Uterus (tissue), 2 donors: ENCODE results near the gene SDK2.

Source experiments
- POLR2A ChIP-seq, 2 donors: fragments of 450-650 bp; IDR thresholded peaks; one replicate each; pipeline ENCODE4 v1.6.1; 2016; ENCODE audit warnings: antibody characterized with exemption in 2 of 2, mild to moderate bottlenecking in 1 of 2, moderate library complexity in 1 of 2
- TF ChIP-seq, protein P1 (sequence below), 4 experiments: fragments of 200-600 bp in 2 of 4; fragments of 450-650 bp in 2 of 4; sonication (generic) in 2 of 4; IDR thresholded peaks; one replicate each; pipeline ENCODE4 v1.5.1; 2016 to 2019; ENCODE audit warnings: antibody characterized with exemption in 4 of 4, mild to moderate bottlenecking in 2 of 4, moderate library complexity in 1 of 4

DNA sequence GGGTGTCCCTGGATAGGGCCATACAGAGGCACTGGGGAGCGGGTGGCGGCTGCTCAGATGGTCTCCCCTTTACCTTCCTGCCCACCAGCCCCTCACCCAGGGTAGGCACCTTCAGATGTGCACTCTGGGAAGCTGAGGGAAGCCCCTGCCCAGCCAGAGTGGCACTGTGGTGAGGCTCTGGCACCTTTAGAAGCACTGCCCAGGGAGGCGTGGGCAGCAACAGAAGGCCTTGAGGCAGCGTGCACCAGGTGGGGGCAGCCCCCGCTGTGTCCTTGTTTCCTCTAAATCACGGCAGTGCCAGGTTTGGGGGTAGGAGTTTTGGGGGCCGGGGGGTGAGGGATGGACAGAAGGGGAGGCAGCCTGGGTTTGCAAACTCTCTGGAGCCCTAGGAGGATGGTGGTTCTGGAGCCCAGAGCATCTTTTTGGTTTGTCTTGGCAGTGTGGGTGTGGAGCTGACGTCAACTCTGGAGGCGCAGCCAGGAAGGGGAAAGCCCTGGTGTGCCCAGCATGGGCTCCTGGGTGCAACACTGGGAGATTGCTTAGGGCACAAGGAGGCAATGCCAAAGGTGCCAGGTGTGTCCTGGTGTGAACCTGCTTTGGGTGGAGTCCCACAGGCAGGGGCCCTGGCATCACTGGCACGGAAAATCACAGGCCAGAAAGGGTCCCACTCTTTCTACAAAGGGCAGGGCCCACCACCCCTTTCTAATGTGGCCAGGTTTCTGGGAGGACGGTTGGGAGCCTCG lies 309.3 kb downstream of the SDK2 start:
- TF ChIP-seq, protein P1, sequence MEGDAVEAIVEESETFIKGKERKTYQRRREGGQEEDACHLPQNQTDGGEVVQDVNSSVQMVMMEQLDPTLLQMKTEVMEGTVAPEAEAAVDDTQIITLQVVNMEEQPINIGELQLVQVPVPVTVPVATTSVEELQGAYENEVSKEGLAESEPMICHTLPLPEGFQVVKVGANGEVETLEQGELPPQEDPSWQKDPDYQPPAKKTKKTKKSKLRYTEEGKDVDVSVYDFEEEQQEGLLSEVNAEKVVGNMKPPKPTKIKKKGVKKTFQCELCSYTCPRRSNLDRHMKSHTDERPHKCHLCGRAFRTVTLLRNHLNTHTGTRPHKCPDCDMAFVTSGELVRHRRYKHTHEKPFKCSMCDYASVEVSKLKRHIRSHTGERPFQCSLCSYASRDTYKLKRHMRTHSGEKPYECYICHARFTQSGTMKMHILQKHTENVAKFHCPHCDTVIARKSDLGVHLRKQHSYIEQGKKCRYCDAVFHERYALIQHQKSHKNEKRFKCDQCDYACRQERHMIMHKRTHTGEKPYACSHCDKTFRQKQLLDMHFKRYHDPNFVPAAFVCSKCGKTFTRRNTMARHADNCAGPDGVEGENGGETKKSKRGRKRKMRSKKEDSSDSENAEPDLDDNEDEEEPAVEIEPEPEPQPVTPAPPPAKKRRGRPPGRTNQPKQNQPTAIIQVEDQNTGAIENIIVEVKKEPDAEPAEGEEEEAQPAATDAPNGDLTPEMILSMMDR (IDR thresholded peaks at IDR 0.05), result no peak
- TF ChIP-seq POLR2A (IDR thresholded peaks at IDR 0.05), result no peak
